Prostate gland (tissue), 2 donors: ENCODE measurements around the gene TLR10. TPM values are rescaled to one million over a fixed set of nuclear protein-coding genes. Genes with fewer than 3 reads are reported as not detected.
A peak's percentile ranks its signal among the peaks of the same experiment; 100 is the strongest.

Experiments used
- DNase-seq: peaks from one replicate; pipeline ENCODE4 v3.0.0-alpha.2; 2019; ENCODE audit warnings: low spot score
- H3K27ac ChIP-seq, 2 donors: fragments of 200-600 bp; sonication (generic); 2 replicates each; pipeline ENCODE4 v1.5.1; 2017 to 2019
- H3K27me3 ChIP-seq: fragments of 200-600 bp; sonication (generic); replicated peaks from 2 replicates; pipeline ENCODE4 v1.5.1; 2019; ENCODE audit not compliant: insufficient read depth
- H3K36me3 ChIP-seq, 2 donors: fragments of 200-600 bp; sonication (generic); 1 replicate in 1 of 2; 2 replicates in 1 of 2; pipeline versions ENCODE4 v1.5.1 to v1.8.1; 2017 to 2019
- H3K4me1 ChIP-seq: fragments of 200-600 bp; sonication (generic); replicated peaks from 2 replicates; pipeline ENCODE4 v1.5.1; 2019
- H3K4me3 ChIP-seq, 2 donors: fragments of 200-600 bp; sonication (generic); 2 replicates each; pipeline ENCODE4 v1.5.1; 2017 to 2019
- H3K9me3 ChIP-seq: fragments of 200-600 bp; sonication (generic); 2 replicates; pipeline ENCODE4 v1.5.1; 2017
- CTCF ChIP-seq, 4 experiments: fragments of 200-600 bp in 2 of 4; fragments of 450-650 bp in 2 of 4; sonication (generic) in 2 of 4; IDR thresholded peaks; 1 replicate in 3 of 4; 2 replicates in 1 of 4; pipeline ENCODE4 v1.5.1; 2016 to 2019; ENCODE audit warnings: antibody characterized with exemption in 4 of 4, mild to moderate bottlenecking in 2 of 4, moderate library complexity in 2 of 4
- POLR2A ChIP-seq: fragments of 450-650 bp; IDR thresholded peaks from one replicate; pipeline ENCODE4 v1.6.1; 2016; ENCODE audit warnings: antibody characterized with exemption, mild to moderate bottlenecking
- POLR2AphosphoS5 ChIP-seq: sonication (generic); formaldehyde crosslinking; IDR thresholded peaks from one replicate; pipeline ENCODE4 v1.6.1; 2017; ENCODE audit warnings: antibody characterized with exemption
- WGBS: methylation state at CpG from one replicate; pipeline ENCODE4 v1.1.5; 2018; 5-methylcytosine and 5-hydroxymethylcytosine counted together
- intact Hi-C: fragments of 100-400 bp; cut with DNase I; formaldehyde crosslinking; loops from one replicate; pipeline ENCODE4 v1.14.2; 2022
- total RNA-seq, 2 donors: library from RNA; depleted of rRNA; stranded (reverse); fragments of >200 nt; gene quantifications; one replicate each; pipeline ENCODE4 v1.1.0, GENCODE V29; 2016

Gene TLR10
- total RNA-seq, 2 donors from 2014 or later = 0.14 to 0.68 TPM

GRCh38 chr4:38757945-38758600 is 24.7 kb downstream of the TLR10 start:
- no peak for DNase-seq
- WGBS = 82% methylated on average over 6 of the region's 6 CpGs
- Histone ChIP-seq H3K36me3 (no peaks in the 10 kb centered on the region), H3K27me3 (no peaks in the 10 kb centered on the region), H3K4me3 (no peak overlapping the region), H3K4me1 (no peaks in the 10 kb centered on the region), H3K27ac (no peak overlapping the region), H3K9me3 (no peaks in the 10 kb centered on the region)
- intact Hi-C loops = loop anchor here (2.0 kb wide), 2 partner anchors 25 to 99 kb away; partner anchors contain the start of genes TLR10 and TLR6
- TF ChIP-seq POLR2AphosphoS5 (no peak), POLR2A (no peak), CTCF (IDR thresholded peaks at IDR 0.05) (peak in 1 of 4 experiments; percentile 34)

- Histone ChIP-seq H3K27me3 (no peaks in the 10 kb centered on the region), H3K9me3 (no peaks in the 10 kb centered on the region), H3K36me3 (no peaks in the 10 kb centered on the region), H3K4me1 (no peaks in the 10 kb centered on the region), H3K27ac (peak overlapping the region; percentile 34 to 49), H3K4me3 (no peak overlapping the region)
- TF ChIP-seq POLR2AphosphoS5 = peak; percentile 45
- TF ChIP-seq POLR2A = peak; percentile 8
- no peak for TF ChIP-seq CTCF (IDR thresholded peaks at IDR 0.05)
- 29% methylated on average over 19 of the region's 19 CpGs for WGBS
- intact Hi-C loops = no loop called here
- DNase-seq = peak; percentile 56
Measured at GRCh38 chr4:38752941-38753806, 29.6 kb downstream of the TLR10 start.

GRCh38 chr4:38752372-38752940 is 30.3 kb downstream of the TLR10 start:
- H3K27me3 ChIP-seq = no peaks in the 10 kb centered on the region
- H3K36me3 ChIP-seq = no peaks in the 10 kb centered on the region
- H3K4me3 ChIP-seq = no peak overlapping the region
- intact Hi-C loops = no loop called here
- WGBS = 36% methylated on average over 8 of the region's 8 CpGs
- H3K9me3 ChIP-seq = no peaks in the 10 kb centered on the region
- DNase-seq = no peak
- TF ChIP-seq POLR2AphosphoS5 (no peak), POLR2A (no peak), CTCF (IDR thresholded peaks at IDR 0.05) (no peak)
- H3K27ac ChIP-seq = peak overlapping the region; percentile 34 to 49
- H3K4me1 ChIP-seq = no peaks in the 10 kb centered on the region

- WGBS = 88% methylated on average over 13 of the region's 13 CpGs
- H3K9me3 ChIP-seq = no peaks in the 10 kb centered on the region
- H3K36me3 ChIP-seq = no peaks in the 10 kb centered on the region
- intact Hi-C loops = no loop called here
- DNase-seq = no peak
- H3K4me1 ChIP-seq = no peaks in the 10 kb centered on the region
- H3K27me3 ChIP-seq = no peaks in the 10 kb centered on the region
- H3K4me3 ChIP-seq = no peak overlapping the region
- TF ChIP-seq POLR2AphosphoS5 = no peak
- no peak for TF ChIP-seq CTCF (IDR thresholded peaks at IDR 0.05)
- no peak for TF ChIP-seq POLR2A
- no peak overlapping the region for H3K27ac ChIP-seq
Measured at GRCh38 chr4:38751341-38752010, 31.3 kb downstream of the TLR10 start.
